CD4-positive, CD25-positive, alpha-beta regulatory T cell (primary cell): Measurements from ENCODE around the gene MTMR4. TPM values are rescaled to one million over a fixed set of nuclear protein-coding genes. Genes with fewer than 3 reads are reported as not detected.

ENCODE experiments used
- ATAC-seq, 2 donors: fragments of 150-1000 bp; cut with Tn5 transposase; one replicate each; pipeline ENCODE4 v1.10.0; 2021; ENCODE audit warnings: low read depth in 2 of 2, moderate number of reproducible peaks in 2 of 2, moderate library complexity in 1 of 2
- DNase-seq, 3 donors: peaks; one replicate each; pipeline versions ENCODE4 v3.0.0 to v3.0.0-alpha.2; 2012 to 2022; ENCODE audit warnings: mixed read lengths in 1 of 3
- H3K27ac ChIP-seq: one replicate; pipeline ENCODE4 v1.7.0; 2013; ENCODE audit warnings: mild to moderate bottlenecking, low read length; ENCODE audit not compliant: insufficient read depth, poor library complexity, severe bottlenecking
- H3K27me3 ChIP-seq: one replicate; pipeline ENCODE4 v1.7.0; 2013; ENCODE audit warnings: low read length; ENCODE audit not compliant: control insufficient read depth, insufficient read depth
- H3K36me3 ChIP-seq: one replicate; pipeline ENCODE4 v1.7.0; 2013; ENCODE audit warnings: mild to moderate bottlenecking, low read length, moderate library complexity; ENCODE audit not compliant: control insufficient read depth, insufficient read depth
- H3K4me1 ChIP-seq: 2 replicates; pipeline ENCODE4 v1.7.0; 2013; ENCODE audit warnings: mild to moderate bottlenecking, low read length; ENCODE audit not compliant: insufficient read depth, control insufficient read depth, poor library complexity, severe bottlenecking
- H3K4me3 ChIP-seq: one replicate; pipeline ENCODE4 v1.7.0; 2013; ENCODE audit warnings: low read depth, mild to moderate bottlenecking, low read length, moderate library complexity
- H3K9me3 ChIP-seq, 2 experiments: 1 replicate in 1 of 2; 2 replicates in 1 of 2; pipeline ENCODE4 v1.7.0; 2013; ENCODE audit warnings: low read length in 2 of 2, mild to moderate bottlenecking in 1 of 2, moderate library complexity in 1 of 2; ENCODE audit not compliant: control insufficient read depth in 2 of 2
- H3K27ac Mint-ChIP-seq, 3 donors: one replicate each; pipeline ENCODE4 v1.8.0; 2020 to 2022; ENCODE audit warnings: mild to moderate bottlenecking in 3 of 3, mixed read lengths in 3 of 3, moderate library complexity in 2 of 3
- H3K27me3 Mint-ChIP-seq: one replicate; pipeline ENCODE4 v1.8.0; 2022; ENCODE audit warnings: mild to moderate bottlenecking, mixed read lengths
- H3K36me3 Mint-ChIP-seq: one replicate; pipeline ENCODE4 v1.8.0; 2020; ENCODE audit warnings: mixed read lengths
- H3K4me1 Mint-ChIP-seq, 4 donors: one replicate each; pipeline ENCODE4 v1.8.0; 2020 to 2022; ENCODE audit warnings: mixed read lengths in 4 of 4, mild to moderate bottlenecking in 1 of 4
- H3K4me3 Mint-ChIP-seq, 4 donors: one replicate each; pipeline ENCODE4 v1.8.0; 2020 to 2022; ENCODE audit warnings: mild to moderate bottlenecking in 4 of 4, mixed read lengths in 4 of 4, moderate library complexity in 3 of 4
- H3K9me3 Mint-ChIP-seq, 7 donors: one replicate each; pipeline ENCODE4 v1.8.0; 2020 to 2022; ENCODE audit warnings: mixed read lengths in 7 of 7, mild to moderate bottlenecking in 3 of 7, moderate library complexity in 2 of 7
- polyA plus RNA-seq, 4 donors: library from polyadenylated mRNA; unstranded; fragments of 300-500 nt; fragmentation: Illumina TruSeq; gene quantifications; one replicate each; pipeline ENCODE4 v1.2.3, GENCODE V29; 2021
- total RNA-seq: library from RNA; stranded (reverse); gene quantifications from one replicate; pipeline ENCODE4 v1.2.3, GENCODE V29; 2022

Gene MTMR4
- total and polyA plus RNA-seq, 5 donors from 2014 or later, result 16.5 to 43.6 (median 19.0) TPM

GRCh38 chr17:58538811-58539409, 24.5 kb upstream of the MTMR4 start:
- H3K27me3 ChIP-seq, result peaks cover 6% of the 10 kb centered on the region
- no peaks in the 10 kb centered on the region for H3K9me3 ChIP-seq
- no peaks in the 10 kb centered on the region for H3K4me1 ChIP-seq
- no peak overlapping the region for H3K4me3 ChIP-seq
- Mint-ChIP-seq H3K9me3 (no peaks in the 10 kb centered on the region), H3K27ac (no peak overlapping the region), H3K4me1 (no peaks in the 10 kb centered on the region), H3K36me3 (no peaks in the 10 kb centered on the region), H3K27me3 (peaks cover 31% of the 10 kb centered on the region), H3K4me3 (no peak overlapping the region)
- H3K36me3 ChIP-seq, result no peaks in the 10 kb centered on the region
- no peak for ATAC-seq
- no peak overlapping the region for H3K27ac ChIP-seq
- DNase-seq, result no peak

GRCh38 chr17:58537266-58537665, 22.8 kb upstream of the MTMR4 start:
- Mint-ChIP-seq H3K9me3 (no peaks in the 10 kb centered on the region), H3K27me3 (peaks cover 40% of the 10 kb centered on the region), H3K4me1 (no peaks in the 10 kb centered on the region)

GRCh38 chr17:58536542-58536941, 22.1 kb upstream of the MTMR4 start:
- Histone ChIP-seq H3K4me3 (no peak overlapping the region), H3K27me3 (peaks cover 11% of the 10 kb centered on the region), H3K9me3 (no peaks in the 10 kb centered on the region), H3K36me3 (no peaks in the 10 kb centered on the region), H3K27ac (no peak overlapping the region), H3K4me1 (peaks cover 5% of the 10 kb centered on the region)
- Mint-ChIP-seq H3K27ac (no peak overlapping the region), H3K4me1 (peaks cover 0 to 2% (median 0%) of the 10 kb centered on the region in 4 donors), H3K36me3 (peaks cover 4% of the 10 kb centered on the region), H3K4me3 (no peak overlapping the region), H3K9me3 (no peaks in the 10 kb centered on the region), H3K27me3 (peaks cover 42% of the 10 kb centered on the region)
- no peak for DNase-seq
- no peak for ATAC-seq

More at GRCh38 chr17:58537266-58537665, 22.8 kb upstream of the MTMR4 start:
- Histone ChIP-seq H3K9me3 (no peaks in the 10 kb centered on the region), H3K36me3 (no peaks in the 10 kb centered on the region), H3K27ac (no peak overlapping the region), H3K4me3 (no peak overlapping the region), H3K4me1 (peaks cover under 1% of the 10 kb centered on the region), H3K27me3 (peaks cover 11% of the 10 kb centered on the region)
- ATAC-seq (no peak), DNase-seq (no peak)
- Mint-ChIP-seq H3K4me3 (no peak overlapping the region), H3K27ac (no peak overlapping the region), H3K36me3 (peaks cover 4% of the 10 kb centered on the region)

- ATAC-seq (no peak), DNase-seq (no peak)
- Histone ChIP-seq H3K4me1 (peaks cover 9% of the 10 kb centered on the region), H3K4me3 (no peak overlapping the region), H3K27me3 (peaks cover 14% of the 10 kb centered on the region), H3K36me3 (no peaks in the 10 kb centered on the region), H3K27ac (no peak overlapping the region), H3K9me3 (no peaks in the 10 kb centered on the region)
- Mint-ChIP-seq H3K27ac (no peak overlapping the region), H3K4me3 (no peak overlapping the region), H3K9me3 (no peaks in the 10 kb centered on the region), H3K4me1 (peaks cover 0 to 2% (median 0%) of the 10 kb centered on the region in 4 donors), H3K36me3 (peaks cover 4% of the 10 kb centered on the region), H3K27me3 (peaks cover 42% of the 10 kb centered on the region)
Observed at GRCh38 chr17:58535431-58535830, 21.0 kb upstream of the MTMR4 start.

GRCh38 chr17:58534901-58535421, 20.5 kb upstream of the MTMR4 start:
- no peaks in the 10 kb centered on the region for H3K9me3 ChIP-seq
- Mint-ChIP-seq H3K4me3 (peak overlapping the region in 2 of 4 donors; percentile 38 to 55), H3K4me1 (peaks cover 0 to 2% (median 0%) of the 10 kb centered on the region in 4 donors), H3K36me3 (peaks cover 4% of the 10 kb centered on the region), H3K27ac (no peak overlapping the region), H3K9me3 (no peaks in the 10 kb centered on the region), H3K27me3 (peaks cover 42% of the 10 kb centered on the region)
- H3K4me3 ChIP-seq, result no peak overlapping the region
- H3K27me3 ChIP-seq, result peaks cover 14% of the 10 kb centered on the region
- no peak overlapping the region for H3K27ac ChIP-seq
- H3K4me1 ChIP-seq, result peaks cover 9% of the 10 kb centered on the region
- ATAC-seq (no peak), DNase-seq (no peak)
- H3K36me3 ChIP-seq, result no peaks in the 10 kb centered on the region

GRCh38 chr17:58534331-58534730, 19.9 kb upstream of the MTMR4 start:
- Mint-ChIP-seq H3K4me1 (peaks cover 0 to 2% (median 0%) of the 10 kb centered on the region in 4 donors), H3K4me3 (peak overlapping the region in 1 of 4 donors; percentile 55), H3K27me3 (peaks cover 42% of the 10 kb centered on the region), H3K36me3 (peaks cover 4% of the 10 kb centered on the region), H3K9me3 (no peaks in the 10 kb centered on the region), H3K27ac (no peak overlapping the region)
- Histone ChIP-seq H3K36me3 (no peaks in the 10 kb centered on the region), H3K27ac (no peak overlapping the region), H3K27me3 (peaks cover 14% of the 10 kb centered on the region), H3K4me1 (peaks cover 9% of the 10 kb centered on the region), H3K4me3 (no peak overlapping the region), H3K9me3 (no peaks in the 10 kb centered on the region)
- ATAC-seq, result no peak
- DNase-seq, result no peak

GRCh38 chr17:58533616-58534188, 19.3 kb upstream of the MTMR4 start:
- peaks cover 9% of the 10 kb centered on the region for H3K4me1 ChIP-seq
- H3K36me3 ChIP-seq, result no peaks in the 10 kb centered on the region
- peaks cover 14% of the 10 kb centered on the region for H3K27me3 ChIP-seq
- Mint-ChIP-seq H3K27me3 (peaks cover 42% of the 10 kb centered on the region), H3K4me1 (peaks cover 0 to 2% (median 0%) of the 10 kb centered on the region in 4 donors), H3K36me3 (peaks cover 4% of the 10 kb centered on the region), H3K9me3 (no peaks in the 10 kb centered on the region), H3K4me3 (no peak overlapping the region), H3K27ac (peak overlapping the region in 1 of 3 donors; percentile 28)
- DNase-seq (no peak), ATAC-seq (no peak)
- no peak overlapping the region for H3K27ac ChIP-seq
- no peaks in the 10 kb centered on the region for H3K9me3 ChIP-seq
- H3K4me3 ChIP-seq, result no peak overlapping the region
